Pancreas (tissue), 10 donors: ENCODE measurements around the gene SHISA8. TPM values are rescaled to one million over a fixed set of nuclear protein-coding genes. Genes with fewer than 3 reads are reported as not detected.

Experiments used
- ATAC-seq, 4 donors: fragments of 200-7000 bp; cut with Tn5 transposase; one replicate each; pipeline versions ENCODE4 v1.8.0 to v1.9.1; 2020; ENCODE audit warnings: mild to moderate bottlenecking in 4 of 4, moderate library complexity in 4 of 4
- DNase-seq, 6 donors: peaks; one replicate each; pipeline ENCODE4 v3.0.0-alpha.2; 2020
- FAIRE-seq: peaks from 2 replicates; lab custom pipeline; 2012; peaks lifted over from hg19 to GRCh38; lab: Jason Lieb, UNC
- H3K27ac ChIP-seq, 4 donors: fragments of 200-600 bp; sonication (generic); 1 replicate in 3 of 4; 2 replicates in 1 of 4; pipeline versions ENCODE4 v1.5.0 to v1.8.0; 2020
- H3K27me3 ChIP-seq, 4 donors: fragments of 200-600 bp; one replicate each; pipeline ENCODE4 v1.8.0; 2021
- H3K36me3 ChIP-seq, 3 donors: fragments of 200-600 bp; sonication (generic) in 1 of 3; one replicate each; pipeline versions ENCODE4 v1.5.0 to v1.8.0; 2020 to 2021
- H3K4me1 ChIP-seq, 3 donors: fragments of 200-600 bp; one replicate each; pipeline ENCODE4 v1.8.0; 2021
- H3K4me3 ChIP-seq, 4 donors: fragments of 200-600 bp; sonication (generic) in 2 of 4; one replicate each; pipeline versions ENCODE4 v1.5.0 to v1.8.0; 2020 to 2021
- H3K9me3 ChIP-seq, 4 donors: fragments of 200-600 bp; one replicate each; pipeline ENCODE4 v1.8.0; 2021
- WGBS, 2 donors: extraction: QIAGEN DNeasy Blood & Tissue Kit; methylation state at CpG; one replicate each; pipeline ENCODE4 v1.1.7; 2013; 5-methylcytosine and 5-hydroxymethylcytosine counted together
- intact Hi-C, 3 donors: fragments of 100-400 bp; cut with DNase I; formaldehyde crosslinking; loops; one replicate each; pipeline versions ENCODE4 v1.11.1 to v1.14.2; 2022
- microRNA-seq, 2 donors: library from miRNA; unstranded; fragments of <30 nt; microRNA quantifications; one replicate each; pipeline versions ENCODE4 to v1.1.0, GENCODE V29; 2019 to 2020
- polyA plus RNA-seq, 2 donors: library from polyadenylated mRNA; stranded (reverse); fragments of 200-250 nt; gene quantifications; one replicate each; pipeline ENCODE4 v1.2.3, GENCODE V29; 2013
- total RNA-seq, 6 donors: library from RNA; stranded (reverse); fragmentation: NEBNext Ultra II Directional in 4 of 6; extraction: Animal tissue kit (Norgen Biotek cat#: 25700) in 4 of 6; gene quantifications; one replicate each; pipeline versions ENCODE4 v1.2.1 to v1.2.4, GENCODE V29; 2021 to 2023
- TF ChIP-seq, protein P1 (sequence below), 4 donors: fragments of 200-600 bp; sonication (generic) in 3 of 4; IDR thresholded peaks; one replicate each; pipeline versions ENCODE4 v1.5.0 to v1.8.0; 2021; ENCODE audit warnings: antibody characterized with exemption in 4 of 4
- donor health status: healthy with polysubstance abuse.
- donor health status: DM: no; HTN: no; CAD: no; lungs with moderate emphysema.
- donor health status: DM: no; HTN: no; CAD: no.
- donor health status: control.
- donor health status: control.
- donor health status: Bipolar disorder and iron deficiency.
- donor health status: DM: yes; HTN: yes; CAD: no.
- donor health status: DM: no; HTN: no; CAD: no.
- donor health status: DM: no; HTN: no; CAD: no.
- donor health status: DM: yes; HTN: yes; CAD: no.

Gene SHISA8
- total and polyA plus RNA-seq, 8 donors: not detected

DNA sequence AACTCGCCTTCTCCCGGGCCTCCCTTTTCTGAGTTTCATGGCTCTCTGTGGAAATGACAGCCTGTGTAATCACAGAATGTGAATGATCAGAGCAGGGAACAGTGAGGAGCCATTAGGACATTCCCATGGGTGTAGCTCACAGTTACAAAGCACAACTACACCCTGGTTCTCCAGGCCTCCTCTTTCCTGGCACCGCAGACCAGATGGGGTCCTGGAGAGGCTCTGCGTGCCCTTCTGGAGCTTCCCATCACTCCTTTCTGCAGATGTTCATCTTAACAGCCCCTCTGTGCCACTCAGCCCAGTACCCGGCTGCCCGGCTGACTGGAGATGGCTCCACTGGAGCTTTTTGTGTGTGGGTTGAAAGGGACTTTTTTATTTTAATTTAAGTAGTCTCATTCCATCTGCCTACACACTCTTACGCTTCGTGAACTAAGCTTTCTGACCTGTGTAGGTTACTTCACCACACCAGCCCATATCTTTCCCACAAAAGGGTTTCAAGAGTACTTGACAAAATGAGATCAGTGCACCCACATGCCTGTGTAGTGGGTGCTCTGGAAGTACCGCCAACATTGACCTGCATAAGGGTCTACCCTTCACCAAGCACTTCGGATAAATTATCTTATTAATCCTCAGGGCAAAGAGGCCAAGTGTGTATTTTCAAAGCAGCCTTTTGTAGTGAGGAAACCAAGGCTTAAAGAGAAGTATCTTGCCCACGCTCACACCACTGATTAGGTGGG lies 52.2 kb downstream of the SHISA8 start:
- DNase-seq: no peak
- TF ChIP-seq, protein P1, sequence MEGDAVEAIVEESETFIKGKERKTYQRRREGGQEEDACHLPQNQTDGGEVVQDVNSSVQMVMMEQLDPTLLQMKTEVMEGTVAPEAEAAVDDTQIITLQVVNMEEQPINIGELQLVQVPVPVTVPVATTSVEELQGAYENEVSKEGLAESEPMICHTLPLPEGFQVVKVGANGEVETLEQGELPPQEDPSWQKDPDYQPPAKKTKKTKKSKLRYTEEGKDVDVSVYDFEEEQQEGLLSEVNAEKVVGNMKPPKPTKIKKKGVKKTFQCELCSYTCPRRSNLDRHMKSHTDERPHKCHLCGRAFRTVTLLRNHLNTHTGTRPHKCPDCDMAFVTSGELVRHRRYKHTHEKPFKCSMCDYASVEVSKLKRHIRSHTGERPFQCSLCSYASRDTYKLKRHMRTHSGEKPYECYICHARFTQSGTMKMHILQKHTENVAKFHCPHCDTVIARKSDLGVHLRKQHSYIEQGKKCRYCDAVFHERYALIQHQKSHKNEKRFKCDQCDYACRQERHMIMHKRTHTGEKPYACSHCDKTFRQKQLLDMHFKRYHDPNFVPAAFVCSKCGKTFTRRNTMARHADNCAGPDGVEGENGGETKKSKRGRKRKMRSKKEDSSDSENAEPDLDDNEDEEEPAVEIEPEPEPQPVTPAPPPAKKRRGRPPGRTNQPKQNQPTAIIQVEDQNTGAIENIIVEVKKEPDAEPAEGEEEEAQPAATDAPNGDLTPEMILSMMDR (IDR thresholded peaks at IDR 0.05): no peak
- intact Hi-C loops: no loop called here
- 83 to 86% methylated on average over 11 of the region's 11 CpGs for WGBS, 2 donors
- Histone ChIP-seq H3K36me3 (peaks cover 0 to 5% (median 0%) of the 10 kb centered on the region in 3 donors), H3K4me3 (no peak overlapping the region), H3K27me3 (no peaks in the 10 kb centered on the region), H3K27ac (no peak overlapping the region), H3K9me3 (no peaks in the 10 kb centered on the region), H3K4me1 (peaks cover 0 to 5% (median 0%) of the 10 kb centered on the region in 3 donors)
- no peak for ATAC-seq
- no peak for FAIRE-seq

DNA sequence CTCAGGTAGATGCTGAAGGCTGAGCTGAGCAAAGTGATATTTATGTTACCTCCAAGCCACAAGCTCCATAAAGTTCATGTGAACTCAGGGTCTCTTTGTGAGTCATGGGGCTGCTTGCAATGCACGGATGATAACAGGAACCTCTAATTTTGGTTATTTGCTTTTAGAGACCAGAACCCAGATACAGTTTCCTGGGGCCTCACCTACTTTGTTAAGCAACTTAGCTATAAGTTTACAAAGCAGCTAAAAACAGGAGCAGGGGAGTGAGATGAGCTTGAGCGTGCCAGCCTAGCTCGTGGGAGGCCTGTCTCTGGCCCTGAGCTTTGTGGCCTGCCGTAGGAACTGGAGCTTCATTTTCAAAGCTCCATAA lies 52.7 kb downstream of the SHISA8 start:
- TF ChIP-seq, protein P1 (IDR thresholded peaks at IDR 0.05): no peak
- no peak overlapping the region for H3K27ac ChIP-seq
- no peak overlapping the region for H3K4me3 ChIP-seq
- no peaks in the 10 kb centered on the region for H3K9me3 ChIP-seq
- no peaks in the 10 kb centered on the region for H3K27me3 ChIP-seq
- peaks cover 0 to 5% (median 0%) of the 10 kb centered on the region in 3 donors for H3K4me1 ChIP-seq
- intact Hi-C loops: no loop called here
- peaks cover 0 to 3% (median 0%) of the 10 kb centered on the region in 3 donors for H3K36me3 ChIP-seq
- ATAC-seq (no peak), DNase-seq (no peak), FAIRE-seq (no peak)
- 70 to 74% methylated on average over 4 of the region's 4 CpGs for WGBS, 2 donors

Small RNA genes lying within 50 kb of the gene (microRNA-seq; reads per million reads assigned to microRNA genes)
- 20.0 to 44.0 reads per million in 2 donors for gene MIR33A

Other genes starting within 250 kb of the SHISA8 start
- 10 to 100 TPM; 43.5 to 74.1 (median 59.5) TPM for gene SNU13, start 226.2 kb downstream of the SHISA8 start, total RNA-seq
- 10 to 100 TPM; 57.9 to 89.7 TPM for gene SNU13, start 226.2 kb downstream of the SHISA8 start, polyA plus RNA-seq
- gene MEI1, start 215.6 kb downstream of the SHISA8 start, total RNA-seq: 1 to 10 TPM in 1 of 6 donors, under 1 TPM in 4, not detected in 1; 0.28 to 2.3 (median 0.35) TPM
- gene MEI1, start 215.6 kb downstream of the SHISA8 start, polyA plus RNA-seq: under 1 TPM; 0.15 to 0.70 TPM
- 1 to 10 TPM; 2.9 to 7.6 (median 4.9) TPM for gene CCDC134, start 114.4 kb downstream of the SHISA8 start, total RNA-seq
- gene CCDC134, start 114.4 kb downstream of the SHISA8 start, polyA plus RNA-seq: 1 to 10 TPM; 1.9 to 2.0 TPM
- gene SREBF2, start 82.0 kb downstream of the SHISA8 start, total RNA-seq: 10 to 100 TPM; 28.2 to 44.8 (median 34.3) TPM
- 10 to 100 TPM; 32.7 to 37.3 TPM for gene SREBF2, start 82.0 kb downstream of the SHISA8 start, polyA plus RNA-seq
- under 1 TPM in 4 of 6 donors, not detected in 2; 0.06 to 0.14 (median 0.12) TPM for gene TNFRSF13C, start 11.7 kb upstream of the SHISA8 start, total RNA-seq
- under 1 TPM; 0.04 to 0.05 TPM for gene TNFRSF13C, start 11.7 kb upstream of the SHISA8 start, polyA plus RNA-seq
- 1 to 10 TPM in 1 of 6 donors, under 1 TPM in 5; 0.23 to 1.7 (median 0.65) TPM for gene CENPM, start 32.1 kb upstream of the SHISA8 start, total RNA-seq
- gene CENPM, start 32.1 kb upstream of the SHISA8 start, polyA plus RNA-seq: under 1 TPM; 0.14 to 0.65 TPM
- 1 to 10 TPM in 3 of 6 donors, under 1 TPM in 3; 0.22 to 1.6 (median 0.97) TPM for gene SEPTIN3, start 54.4 kb upstream of the SHISA8 start, total RNA-seq
- 1 to 10 TPM; 1.9 to 8.5 TPM for gene SEPTIN3, start 54.4 kb upstream of the SHISA8 start, polyA plus RNA-seq
- gene WBP2NL, start 83.7 kb upstream of the SHISA8 start, total RNA-seq: 1 to 10 TPM; 1.4 to 2.8 (median 1.7) TPM
- gene WBP2NL, start 83.7 kb upstream of the SHISA8 start, polyA plus RNA-seq: 1 to 10 TPM; 1.3 to 1.9 TPM
- gene NAGA, start 155.7 kb upstream of the SHISA8 start, total RNA-seq: 10 to 100 TPM in 1 of 6 donors, 1 to 10 TPM in 5; 3.1 to 13.9 (median 5.7) TPM
- 1 to 10 TPM; 3.2 to 7.9 TPM for gene NAGA, start 155.7 kb upstream of the SHISA8 start, polyA plus RNA-seq
- 1 to 10 TPM; 7.4 to 9.8 (median 9.5) TPM for gene PHETA2, start 159.2 kb upstream of the SHISA8 start, total RNA-seq
- gene PHETA2, start 159.2 kb upstream of the SHISA8 start, polyA plus RNA-seq: 10 to 100 TPM; 10.1 to 10.9 TPM
- 10 to 100 TPM; 50.9 to 81.9 (median 58.1) TPM for gene SMDT1, start 164.6 kb upstream of the SHISA8 start, total RNA-seq
- 100 to 1,000 TPM in 1 of 2 donors, 10 to 100 TPM in 1; 53.1 to 119 TPM for gene SMDT1, start 164.6 kb upstream of the SHISA8 start, polyA plus RNA-seq
- 10 to 100 TPM; 16.8 to 32.4 (median 23.0) TPM for gene NDUFA6, start 175.7 kb upstream of the SHISA8 start, total RNA-seq
- gene NDUFA6, start 175.7 kb upstream of the SHISA8 start, polyA plus RNA-seq: 10 to 100 TPM; 36.6 to 44.5 TPM
- 1 to 10 TPM in 1 of 6 donors, under 1 TPM in 5; 0.35 to 1.5 (median 0.49) TPM for gene CYP2D6, start 215.7 kb upstream of the SHISA8 start, total RNA-seq
- 1 to 10 TPM; 3.5 to 7.3 TPM for gene CYP2D6, start 215.7 kb upstream of the SHISA8 start, polyA plus RNA-seq